ENCODE results near the gene ADAMTSL3.

Gene ADAMTSL3

DNA sequence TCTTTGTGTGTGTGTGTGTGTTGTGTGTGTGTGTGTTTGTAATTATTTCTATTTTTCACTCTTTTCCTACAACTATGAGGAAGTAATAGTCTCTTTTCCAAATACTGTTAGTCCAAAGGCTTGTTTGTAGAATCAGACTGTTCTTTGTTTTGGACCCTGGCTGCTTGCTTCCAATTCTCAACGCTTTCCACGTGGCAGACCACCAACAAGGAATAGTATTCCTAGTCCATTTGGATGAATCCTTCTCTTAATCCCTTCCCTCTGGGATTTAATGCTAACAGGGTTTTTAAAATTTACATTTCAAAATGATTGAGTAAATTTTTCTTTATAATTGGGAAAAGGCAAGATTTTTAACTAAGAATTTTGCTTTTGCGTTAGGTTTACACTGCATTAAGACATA lies 62.7 kb downstream of the ADAMTSL3 start:
- no peaks in the 10 kb centered on the region for H4K20me1 ChIP-seq (ENCODE audit: insufficient read depth, low read length, poor library complexity, severe bottlenecking)
- no peaks in the 10 kb centered on the region for H3K4me1 ChIP-seq (ENCODE audit: insufficient read depth, low read length, poor library complexity, severe bottlenecking)
- no peak for TF ChIP-seq EZH2phosphoT487 (IDR thresholded peaks at IDR 0.05; ENCODE audit: borderline replicate concordance)
- TF ChIP-seq CTCF (conservative IDR thresholded peaks at IDR 0.05; ENCODE audit: low read length), result no peak
- H3K4me2 ChIP-seq (ENCODE audit: low read depth, low read length, poor library complexity, severe bottlenecking), result no peak overlapping the region
- H3K79me2 ChIP-seq (ENCODE audit: insufficient read depth, low read length), result no peaks in the 10 kb centered on the region
- H3K36me3 ChIP-seq (ENCODE audit: insufficient read depth, low read length), result no peaks in the 10 kb centered on the region
- no peak overlapping the region for H2AFZ ChIP-seq (ENCODE audit: low read length)
- no peak overlapping the region for H3K9ac ChIP-seq (ENCODE audit: low read depth, low read length, poor library complexity, severe bottlenecking)
- H3K27me3 ChIP-seq (ENCODE audit: insufficient read depth, low read length, poor library complexity, severe bottlenecking), result no peaks in the 10 kb centered on the region
- H3F3A ChIP-seq (ENCODE audit: low read depth), result no peaks in the 10 kb centered on the region
- no peaks in the 10 kb centered on the region for H3K9me3 ChIP-seq (ENCODE audit: insufficient read depth, low read depth, low read length)
- H3K9me2 ChIP-seq (replicated peaks; ENCODE audit: low read depth, low read length), result no peaks in the 10 kb centered on the region
- H3K4me3 ChIP-seq (ENCODE audit: low read length, poor library complexity, severe bottlenecking), result no peak overlapping the region

- Histone ChIP-seq H2AFZ (ENCODE audit: low read length) (no peak overlapping the region), H3K9me3 (ENCODE audit: insufficient read depth, low read depth, low read length) (no peaks in the 10 kb centered on the region), H3K79me2 (ENCODE audit: insufficient read depth, low read length) (no peaks in the 10 kb centered on the region), H3F3A (ENCODE audit: low read depth) (no peaks in the 10 kb centered on the region), H3K4me2 (ENCODE audit: low read depth, low read length, poor library complexity, severe bottlenecking) (no peak overlapping the region), H3K9ac (ENCODE audit: low read depth, low read length, poor library complexity, severe bottlenecking) (no peak overlapping the region), H3K36me3 (ENCODE audit: insufficient read depth, low read length) (no peaks in the 10 kb centered on the region), H3K9me2 (replicated peaks; ENCODE audit: low read depth, low read length) (no peaks in the 10 kb centered on the region), H3K4me1 (ENCODE audit: insufficient read depth, low read length, poor library complexity, severe bottlenecking) (no peaks in the 10 kb centered on the region), H3K4me3 (ENCODE audit: low read length, poor library complexity, severe bottlenecking) (no peak overlapping the region), H4K20me1 (ENCODE audit: insufficient read depth, low read length, poor library complexity, severe bottlenecking) (no peaks in the 10 kb centered on the region), H3K27me3 (ENCODE audit: insufficient read depth, low read length, poor library complexity, severe bottlenecking) (no peaks in the 10 kb centered on the region)
- TF ChIP-seq EZH2phosphoT487 (IDR thresholded peaks at IDR 0.05; ENCODE audit: borderline replicate concordance) (no peak), CTCF (conservative IDR thresholded peaks at IDR 0.05; ENCODE audit: low read length) (no peak)
Observed at GRCh38 chr15:83717010-83717409, 63.1 kb downstream of the ADAMTSL3 start.

GRCh38 chr15:83720468-83720867 lies 66.5 kb downstream of the ADAMTSL3 start:
- H4K20me1 ChIP-seq (ENCODE audit: insufficient read depth, low read length, poor library complexity, severe bottlenecking), result no peaks in the 10 kb centered on the region
- H3K9me3 ChIP-seq (ENCODE audit: insufficient read depth, low read depth, low read length), result no peaks in the 10 kb centered on the region
- no peak overlapping the region for H3K9ac ChIP-seq (ENCODE audit: low read depth, low read length, poor library complexity, severe bottlenecking)
- no peaks in the 10 kb centered on the region for H3K27me3 ChIP-seq (ENCODE audit: insufficient read depth, low read length, poor library complexity, severe bottlenecking)
- H3K9me2 ChIP-seq (replicated peaks; ENCODE audit: low read depth, low read length), result no peaks in the 10 kb centered on the region
- no peaks in the 10 kb centered on the region for H3F3A ChIP-seq (ENCODE audit: low read depth)
- no peak overlapping the region for H3K4me2 ChIP-seq (ENCODE audit: low read depth, low read length, poor library complexity, severe bottlenecking)
- H3K79me2 ChIP-seq (ENCODE audit: insufficient read depth, low read length), result no peaks in the 10 kb centered on the region
- TF ChIP-seq CTCF (conservative IDR thresholded peaks at IDR 0.05; ENCODE audit: low read length) (no peak), EZH2phosphoT487 (IDR thresholded peaks at IDR 0.05; ENCODE audit: borderline replicate concordance) (no peak)
- no peak overlapping the region for H2AFZ ChIP-seq (ENCODE audit: low read length)
- H3K4me3 ChIP-seq (ENCODE audit: low read length, poor library complexity, severe bottlenecking), result no peak overlapping the region
- H3K4me1 ChIP-seq (ENCODE audit: insufficient read depth, low read length, poor library complexity, severe bottlenecking), result no peaks in the 10 kb centered on the region
- no peaks in the 10 kb centered on the region for H3K36me3 ChIP-seq (ENCODE audit: insufficient read depth, low read length)
